Esophagus squamous epithelium (tissue), 5 donors: Measurements from ENCODE around the gene GNRH2. TPM values are rescaled to one million over a fixed set of nuclear protein-coding genes. Genes with fewer than 3 reads are reported as not detected.

Source experiments
- DNase-seq: peaks from one replicate; lab custom pipeline; 2025; lab: John Stamatoyannopoulos, UW
- H3K27ac ChIP-seq, 4 donors: fragments of 200-600 bp; sonication (generic); one replicate each; pipeline ENCODE4 v1.5.1; 2016 to 2019; ENCODE audit warnings: mild to moderate bottlenecking in 1 of 4
- H3K27me3 ChIP-seq, 4 donors: fragments of 200-600 bp; sonication (generic); 1 replicate in 3 of 4; 2 replicates in 1 of 4; pipeline versions ENCODE4 v1.5.1 to v1.6.0; 2017 to 2021; ENCODE audit warnings: antibody characterized with exemption in 1 of 4
- H3K36me3 ChIP-seq, 3 donors: fragments of 200-600 bp; sonication (generic); one replicate each; pipeline ENCODE4 v1.5.1; 2016 to 2019
- H3K4me1 ChIP-seq, 3 donors: fragments of 200-600 bp; sonication (generic); one replicate each; pipeline ENCODE4 v1.5.1; 2017 to 2019
- H3K4me3 ChIP-seq, 4 donors: fragments of 200-600 bp; sonication (generic); 1 replicate in 3 of 4; 2 replicates in 1 of 4; pipeline ENCODE4 v1.5.1; 2016 to 2019; ENCODE audit warnings: mild to moderate bottlenecking in 2 of 4, moderate library complexity in 1 of 4
- H3K9me3 ChIP-seq, 3 donors: fragments of 200-600 bp; sonication (generic); one replicate each; pipeline ENCODE4 v1.5.1; 2016 to 2019
- POLR2A ChIP-seq, 4 donors: fragments of 450-650 bp; IDR thresholded peaks; one replicate each; pipeline ENCODE4 v1.6.1; 2017; ENCODE audit warnings: antibody characterized with exemption in 4 of 4, mild to moderate bottlenecking in 4 of 4, moderate library complexity in 3 of 4
- WGBS, 2 donors: methylation state at CpG; one replicate each; pipeline ENCODE4 v1.1.5; 2018; 5-methylcytosine and 5-hydroxymethylcytosine counted together
- intact Hi-C: fragments of 100-400 bp; cut with DNase I; formaldehyde crosslinking; loops from one replicate; pipeline ENCODE4 v1.15.0; 2022
- total RNA-seq, 4 donors: library from RNA; depleted of rRNA; stranded (reverse); fragments of >200 nt; gene quantifications; one replicate each; pipeline ENCODE4 v1.1.0, GENCODE V29; 2016
- TF ChIP-seq, protein P1 (sequence below), 6 experiments: fragments of 450-650 bp in 4 of 6; fragments of 200-600 bp in 2 of 6; sonication (generic) in 2 of 6; IDR thresholded peaks; one replicate each; pipeline ENCODE4 v1.5.1; 2016 to 2019; ENCODE audit warnings: antibody characterized with exemption in 6 of 6, mild to moderate bottlenecking in 4 of 6, moderate library complexity in 4 of 6
- donor health status: DM: yes; HTN: yes; CAD: no.

GNRH2 gene
- total RNA-seq, 4 donors from 2014 or later = not detected

DNA sequence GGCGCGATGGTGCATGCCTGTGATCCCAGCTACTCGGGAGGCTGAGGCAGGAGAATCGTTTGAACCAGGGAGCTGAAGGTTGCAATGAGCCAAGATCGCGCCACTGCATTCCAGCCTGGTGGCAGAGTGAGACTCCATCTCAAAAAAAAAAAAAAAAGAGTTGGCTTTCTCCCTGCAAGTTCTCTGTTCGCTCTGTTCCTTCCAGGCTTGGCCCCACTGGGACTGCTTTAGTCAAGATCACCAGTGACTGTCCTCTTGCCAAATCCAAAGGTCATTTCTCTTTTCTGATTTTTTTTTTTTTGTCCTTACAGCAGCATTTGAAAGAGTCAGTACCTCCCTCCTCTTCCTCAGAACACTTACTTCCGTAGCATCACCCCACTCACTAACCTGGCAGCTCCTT lies 10.8 kb upstream of the GNRH2 start:
- no peak overlapping the region for H3K4me3 ChIP-seq
- no peak overlapping the region for H3K27ac ChIP-seq
- no peaks in the 10 kb centered on the region for H3K9me3 ChIP-seq
- H3K36me3 ChIP-seq = peaks cover 20 to 99% (median 32%) of the 10 kb centered on the region in 3 donors
- WGBS, 2 donors = 87 to 94% methylated on average over 8 of the region's 8 CpGs
- no peak for DNase-seq
- intact Hi-C loops = no loop called here
- H3K27me3 ChIP-seq = no peaks in the 10 kb centered on the region
- no peaks in the 10 kb centered on the region for H3K4me1 ChIP-seq
- TF ChIP-seq, protein P1, sequence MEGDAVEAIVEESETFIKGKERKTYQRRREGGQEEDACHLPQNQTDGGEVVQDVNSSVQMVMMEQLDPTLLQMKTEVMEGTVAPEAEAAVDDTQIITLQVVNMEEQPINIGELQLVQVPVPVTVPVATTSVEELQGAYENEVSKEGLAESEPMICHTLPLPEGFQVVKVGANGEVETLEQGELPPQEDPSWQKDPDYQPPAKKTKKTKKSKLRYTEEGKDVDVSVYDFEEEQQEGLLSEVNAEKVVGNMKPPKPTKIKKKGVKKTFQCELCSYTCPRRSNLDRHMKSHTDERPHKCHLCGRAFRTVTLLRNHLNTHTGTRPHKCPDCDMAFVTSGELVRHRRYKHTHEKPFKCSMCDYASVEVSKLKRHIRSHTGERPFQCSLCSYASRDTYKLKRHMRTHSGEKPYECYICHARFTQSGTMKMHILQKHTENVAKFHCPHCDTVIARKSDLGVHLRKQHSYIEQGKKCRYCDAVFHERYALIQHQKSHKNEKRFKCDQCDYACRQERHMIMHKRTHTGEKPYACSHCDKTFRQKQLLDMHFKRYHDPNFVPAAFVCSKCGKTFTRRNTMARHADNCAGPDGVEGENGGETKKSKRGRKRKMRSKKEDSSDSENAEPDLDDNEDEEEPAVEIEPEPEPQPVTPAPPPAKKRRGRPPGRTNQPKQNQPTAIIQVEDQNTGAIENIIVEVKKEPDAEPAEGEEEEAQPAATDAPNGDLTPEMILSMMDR (IDR thresholded peaks at IDR 0.05) = no peak
- no peak for TF ChIP-seq POLR2A (IDR thresholded peaks at IDR 0.05)

DNA sequence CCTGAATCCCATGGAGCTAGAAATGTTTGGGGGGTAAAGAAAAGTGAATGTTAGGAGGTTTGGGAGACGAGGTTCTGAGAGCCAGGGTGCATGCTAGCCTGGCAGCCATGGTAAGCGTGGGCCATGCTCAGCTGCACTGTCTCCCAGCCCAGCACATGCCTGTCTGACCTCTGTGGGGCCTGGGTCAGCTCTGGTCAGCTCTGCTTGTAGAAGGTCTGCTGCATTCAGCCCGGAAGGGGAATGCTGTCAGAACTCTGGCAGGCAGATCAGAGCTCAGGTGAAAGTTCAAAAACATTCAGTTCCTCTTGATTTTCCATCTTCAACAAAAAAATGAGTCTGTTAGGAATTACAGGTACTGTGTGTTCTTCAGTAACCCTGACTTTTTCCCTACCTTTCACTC lies 5.8 kb upstream of the GNRH2 start:
- 91 to 100% methylated on average over 2 to 3 of the region's 3 CpGs for WGBS, 2 donors
- intact Hi-C loops = no loop called here
- peaks cover 23 to 85% (median 25%) of the 10 kb centered on the region in 3 donors for H3K36me3 ChIP-seq
- H3K27me3 ChIP-seq = no peaks in the 10 kb centered on the region
- H3K4me3 ChIP-seq = no peak overlapping the region
- H3K9me3 ChIP-seq = no peaks in the 10 kb centered on the region
- no peak for DNase-seq
- H3K4me1 ChIP-seq = peaks cover 0 to 15% (median 6%) of the 10 kb centered on the region in 3 donors
- TF ChIP-seq, protein P1 (IDR thresholded peaks at IDR 0.05) = no peak
- no peak for TF ChIP-seq POLR2A (IDR thresholded peaks at IDR 0.05)
- no peak overlapping the region for H3K27ac ChIP-seq

DNA sequence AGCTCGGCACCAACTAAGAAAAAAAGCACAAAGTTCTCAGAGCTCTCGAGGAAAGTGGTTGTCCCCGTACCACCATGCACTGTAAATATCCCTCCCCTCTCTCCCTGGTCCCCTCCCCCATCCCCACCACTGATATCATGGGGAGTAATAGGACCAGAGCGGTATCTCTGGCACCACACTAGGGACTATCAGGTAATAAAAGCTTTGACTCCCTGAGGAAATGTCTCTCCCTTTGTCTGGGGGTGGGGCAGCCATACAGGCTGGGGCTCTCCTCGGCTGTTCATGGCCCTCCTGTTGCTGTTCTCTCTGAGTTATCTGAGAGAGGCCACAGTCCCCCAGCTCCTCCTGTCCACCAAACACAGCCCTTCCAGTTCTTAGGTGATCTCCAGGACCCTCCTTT lies 5.0 kb upstream of the GNRH2 start:
- no peak for DNase-seq
- 83 to 91% methylated on average over 4 to 5 of the region's 5 CpGs for WGBS, 2 donors
- H3K4me3 ChIP-seq = no peak overlapping the region
- H3K4me1 ChIP-seq = peaks cover 0 to 21% (median 6%) of the 10 kb centered on the region in 3 donors
- H3K27me3 ChIP-seq = no peaks in the 10 kb centered on the region
- intact Hi-C loops = no loop called here
- no peak overlapping the region for H3K27ac ChIP-seq
- TF ChIP-seq, protein P1 (IDR thresholded peaks at IDR 0.05) = no peak
- TF ChIP-seq POLR2A (IDR thresholded peaks at IDR 0.05) = no peak
- H3K9me3 ChIP-seq = no peaks in the 10 kb centered on the region
- H3K36me3 ChIP-seq = peaks cover 23 to 77% (median 25%) of the 10 kb centered on the region in 3 donors

DNA sequence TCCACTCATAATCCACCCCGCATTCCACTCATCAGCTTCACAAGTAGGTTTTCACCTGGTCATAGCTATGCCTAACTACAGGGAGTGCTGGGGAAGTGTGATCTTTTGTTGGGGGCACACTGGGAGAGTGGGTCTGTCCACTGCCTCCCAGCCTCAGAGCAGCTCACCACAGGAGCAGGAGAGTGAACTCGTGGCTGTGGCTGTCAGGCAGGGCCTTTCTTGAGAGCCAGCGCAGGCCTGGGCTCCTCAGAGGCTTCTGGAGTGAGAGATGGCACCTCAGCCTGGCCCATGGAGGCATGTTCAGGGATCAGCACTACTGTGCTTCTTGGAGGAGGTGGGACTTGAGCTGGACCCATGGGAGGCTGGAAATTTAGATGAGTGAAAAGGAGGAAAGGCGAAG lies 4.0 kb upstream of the GNRH2 start:
- no peak overlapping the region for H3K27ac ChIP-seq
- H3K4me3 ChIP-seq = no peak overlapping the region
- WGBS, 2 donors = 85 to 100% methylated on average over 2 to 3 of the region's 4 CpGs
- DNase-seq = no peak
- intact Hi-C loops = no loop called here
- no peaks in the 10 kb centered on the region for H3K9me3 ChIP-seq
- TF ChIP-seq POLR2A (IDR thresholded peaks at IDR 0.05) = no peak
- TF ChIP-seq, protein P1 (IDR thresholded peaks at IDR 0.05) = no peak
- no peaks in the 10 kb centered on the region for H3K27me3 ChIP-seq
- peaks cover 23 to 67% (median 25%) of the 10 kb centered on the region in 3 donors for H3K36me3 ChIP-seq
- peaks cover 0 to 21% (median 6%) of the 10 kb centered on the region in 3 donors for H3K4me1 ChIP-seq

DNA sequence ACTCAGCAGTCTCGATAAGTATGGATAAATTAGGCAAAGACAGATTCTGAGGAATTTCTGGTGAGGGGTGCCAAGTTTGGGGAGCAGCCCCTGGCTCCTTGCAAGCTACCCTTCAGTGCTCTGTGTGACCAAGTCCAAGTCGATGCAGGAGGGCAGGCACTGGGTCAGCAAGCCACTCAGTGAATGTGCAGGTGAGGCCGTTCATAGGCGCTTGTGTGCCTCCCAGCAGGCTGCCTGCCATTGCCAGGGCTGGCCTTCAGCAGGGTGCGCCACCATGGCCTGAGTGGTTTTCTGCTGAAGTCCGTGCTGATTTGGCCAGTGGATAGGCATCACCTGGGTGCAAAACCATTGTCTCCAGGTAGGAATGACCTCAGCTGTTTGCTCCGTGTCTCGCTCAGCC lies 3.3 kb upstream of the GNRH2 start:
- no peak for DNase-seq
- H3K4me3 ChIP-seq = no peak overlapping the region
- 89 to 96% methylated on average over 4 of the region's 8 CpGs for WGBS, 2 donors
- H3K36me3 ChIP-seq = peaks cover 23 to 60% (median 25%) of the 10 kb centered on the region in 3 donors
- intact Hi-C loops = no loop called here
- H3K9me3 ChIP-seq = no peaks in the 10 kb centered on the region
- no peaks in the 10 kb centered on the region for H3K27me3 ChIP-seq
- peaks cover 0 to 26% (median 6%) of the 10 kb centered on the region in 3 donors for H3K4me1 ChIP-seq
- no peak overlapping the region for H3K27ac ChIP-seq
- TF ChIP-seq POLR2A (IDR thresholded peaks at IDR 0.05) = no peak
- TF ChIP-seq, protein P1 (IDR thresholded peaks at IDR 0.05) = no peak
